Fibroblast of gingiva (primary cell): ENCODE results near the gene FARP1.
A peak's percentile ranks its signal among the peaks of the same experiment; 100 is the strongest.

ENCODE experiments used
- DNase-seq: peaks from one replicate; pipeline ENCODE4 v3.0.0-alpha.2; 2011; ENCODE audit warnings: low read depth

The FARP1 gene

DNA sequence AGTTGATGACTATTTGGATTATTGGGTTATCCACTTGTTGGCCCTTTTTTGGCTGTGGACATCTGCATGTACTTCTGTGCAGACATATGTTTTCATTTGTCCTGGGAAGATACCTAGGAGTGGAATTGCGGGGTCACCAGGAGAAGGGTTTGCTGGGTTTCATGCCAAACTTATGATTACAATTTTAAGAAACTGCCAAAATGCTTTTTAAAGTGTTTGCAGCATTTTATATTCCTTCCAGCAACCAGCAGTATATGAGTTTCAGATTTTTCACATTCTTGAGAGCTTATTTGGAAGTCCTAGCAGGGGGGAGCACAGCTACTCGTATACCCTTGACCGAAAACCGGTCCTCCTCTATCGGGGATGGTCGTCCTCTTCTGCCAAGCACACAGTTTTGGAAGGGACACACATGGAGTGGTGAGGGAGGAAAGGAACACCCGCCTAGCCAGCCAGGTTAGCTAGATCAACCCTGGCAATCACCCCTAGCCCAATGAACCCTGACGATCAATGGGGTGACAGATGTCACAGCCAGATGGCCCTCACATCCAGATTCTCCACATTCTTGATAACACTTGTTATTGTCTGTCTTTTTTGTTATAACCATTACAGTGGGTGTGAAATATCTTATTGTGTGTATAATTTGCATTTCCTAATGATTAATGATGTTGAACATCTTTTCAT, 60.9 kb downstream of the FARP1 start:
- DNase-seq: peak; percentile 39

DNA sequence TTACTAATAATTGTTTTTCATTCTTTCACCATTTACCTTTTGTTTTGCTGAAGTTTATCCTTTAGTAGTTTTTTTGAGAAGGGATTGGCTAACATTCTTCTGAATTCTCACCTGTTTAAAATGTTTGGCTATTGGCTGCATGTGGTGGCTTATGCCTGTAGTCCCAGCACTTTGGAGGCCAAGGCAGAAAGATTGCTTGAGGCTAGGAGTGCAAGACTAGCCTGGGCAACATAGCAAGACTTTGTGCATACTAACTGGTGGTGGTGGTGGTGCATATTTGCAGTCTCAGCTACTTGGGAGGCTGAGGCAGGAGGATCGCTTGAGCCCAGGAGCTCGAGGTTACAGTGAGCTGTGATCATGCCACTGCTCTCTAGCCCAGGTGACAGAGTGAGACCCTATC, 61.7 kb downstream of the FARP1 start:
- no peak for DNase-seq

DNA sequence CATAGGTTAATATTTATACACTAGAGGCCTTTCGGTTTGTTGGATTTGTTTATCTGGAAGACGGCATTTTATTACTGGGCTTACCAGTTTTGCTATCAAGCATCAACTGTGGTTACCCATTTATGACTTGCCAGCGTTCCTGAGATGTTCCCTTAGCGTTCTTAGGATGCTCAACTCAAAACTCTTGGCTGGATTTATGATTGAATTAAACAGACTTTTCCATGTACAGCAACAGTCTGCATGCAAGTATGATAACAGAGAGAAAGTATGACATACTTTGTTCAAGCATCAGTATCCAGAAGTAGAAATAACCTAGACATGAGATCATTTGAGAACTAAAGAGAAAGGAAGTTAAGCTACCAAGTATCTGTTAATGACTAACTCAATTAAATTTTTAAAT, 64.1 kb downstream of the FARP1 start:
- peak; percentile 94 for DNase-seq

DNA sequence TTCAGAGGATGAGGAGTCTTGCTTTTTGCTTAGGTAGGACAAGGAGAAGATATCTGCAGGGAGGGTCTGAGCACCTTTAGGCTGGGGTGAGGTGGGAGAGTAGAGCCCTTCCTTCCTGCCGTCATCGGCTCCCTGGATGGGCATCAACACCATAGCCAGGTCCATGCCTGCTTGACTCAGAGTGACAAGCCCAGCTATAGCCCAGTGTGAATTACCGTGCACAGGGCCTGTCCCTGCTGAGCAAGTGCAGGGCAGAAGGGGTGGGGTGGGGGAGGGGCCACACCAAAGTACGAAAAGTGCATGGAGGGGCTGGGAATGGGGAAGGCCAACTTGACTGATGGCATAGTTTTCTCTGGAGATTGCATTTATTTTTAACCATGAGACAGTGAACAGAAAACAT, 64.5 kb downstream of the FARP1 start:
- no peak for DNase-seq

DNA sequence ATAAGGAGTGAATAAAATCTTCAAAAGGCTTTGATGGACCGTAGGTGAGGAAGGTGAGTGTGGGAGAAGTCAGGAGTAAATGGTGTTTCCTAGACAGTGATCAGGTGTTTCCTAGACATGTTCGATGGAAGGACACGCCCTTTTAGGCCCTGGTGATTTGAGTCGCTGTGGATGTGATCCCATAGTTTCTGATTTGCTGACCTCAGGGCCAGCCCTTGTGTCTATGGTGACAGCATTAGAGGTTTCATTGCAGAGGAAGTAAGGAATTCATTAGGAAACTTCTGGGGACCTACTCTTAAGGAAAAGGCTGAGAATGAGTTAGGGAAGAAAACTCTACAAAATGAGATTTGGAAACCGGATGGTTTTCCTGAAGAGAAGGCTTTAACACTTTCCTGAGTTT, 65.7 kb downstream of the FARP1 start:
- DNase-seq: no peak

DNA sequence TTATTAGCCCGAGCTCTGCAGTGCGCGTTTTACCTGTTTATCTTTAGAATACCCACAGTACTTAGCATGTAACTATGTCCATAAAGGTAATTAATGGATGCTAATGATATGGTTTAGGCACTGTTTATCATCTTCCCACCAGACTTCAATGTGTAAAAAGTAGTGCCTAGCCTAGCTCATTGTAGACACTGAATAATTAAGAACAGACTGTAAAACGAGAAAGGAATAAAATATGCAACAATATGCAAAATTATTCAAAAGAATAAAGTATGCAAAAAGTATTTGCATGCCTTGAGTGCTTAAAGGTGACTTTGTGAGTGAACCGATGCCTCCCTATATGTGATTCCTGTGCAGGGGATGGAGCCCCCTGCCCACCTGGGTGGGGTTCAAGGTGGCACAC, 69.9 kb downstream of the FARP1 start:
- no peak for DNase-seq

DNA sequence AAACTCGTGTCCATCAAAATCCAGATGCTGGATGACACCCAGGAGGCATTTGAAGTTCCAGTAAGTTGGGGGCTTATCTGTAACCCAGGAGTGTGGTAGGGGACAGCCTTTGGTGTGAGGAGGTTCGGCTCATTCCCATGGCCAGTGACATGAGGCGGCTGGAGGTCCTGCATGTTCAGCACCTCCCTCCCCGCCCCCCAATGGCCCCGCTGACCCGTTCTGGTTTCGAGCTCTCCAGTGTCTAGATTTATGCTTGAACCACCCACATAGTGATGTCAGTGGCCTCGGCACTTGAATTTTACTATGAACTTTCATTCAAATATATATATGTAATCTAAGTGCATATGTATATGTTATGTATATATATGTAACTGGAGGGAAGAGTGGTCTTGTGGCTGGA, 70.5 kb downstream of the FARP1 start:
- no peak for DNase-seq

DNA sequence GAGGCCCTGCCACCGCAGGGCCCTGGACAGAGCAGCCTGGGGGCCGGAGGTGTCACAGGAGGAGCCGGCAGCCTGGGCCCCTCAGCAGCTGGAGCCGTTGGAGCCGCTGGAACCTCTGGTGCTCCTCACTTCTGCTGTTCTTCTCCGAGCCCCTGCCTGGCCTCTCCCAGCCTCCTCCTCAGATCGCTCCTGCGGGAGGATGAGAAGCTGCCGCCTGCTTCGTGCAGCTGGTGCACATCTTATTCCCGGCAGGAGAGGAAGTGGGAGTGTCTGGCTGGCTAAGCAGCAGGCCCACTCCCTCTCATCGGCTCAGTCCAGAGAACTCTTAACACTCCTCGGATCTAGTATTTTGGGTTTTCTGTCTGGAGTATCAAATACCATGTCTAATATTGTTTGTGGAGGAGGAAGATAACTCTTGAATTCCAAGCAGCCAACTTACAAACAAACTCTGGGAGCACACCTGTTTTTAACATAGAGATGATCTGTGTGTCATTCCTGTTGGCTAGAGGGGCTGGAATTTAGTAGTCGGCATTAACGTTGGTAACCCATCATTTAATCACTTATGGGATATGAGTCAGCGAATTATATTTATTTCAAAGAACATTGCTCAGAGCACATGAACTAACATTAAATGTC, 71.2 kb downstream of the FARP1 start:
- DNase-seq: no peak

DNA sequence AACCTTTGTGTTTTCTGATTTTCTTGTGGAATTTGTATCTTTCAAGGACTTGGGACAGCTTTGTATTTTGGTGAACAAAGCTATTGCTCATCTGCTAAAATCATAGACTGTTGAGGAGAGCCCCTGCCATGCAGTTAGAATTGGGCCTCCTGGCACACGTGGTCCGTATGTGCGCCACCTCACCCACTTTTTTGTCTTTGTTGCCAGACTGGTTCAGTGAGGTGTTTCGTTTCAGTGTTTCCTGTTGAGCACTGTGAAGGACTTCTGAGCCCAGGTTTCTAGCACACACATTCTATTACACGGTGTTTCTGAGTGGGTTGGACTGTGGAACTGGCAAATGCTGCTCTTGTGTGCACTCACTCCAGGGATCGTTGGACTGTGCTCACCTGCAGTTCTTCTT, 71.8 kb downstream of the FARP1 start:
- no peak for DNase-seq

DNA sequence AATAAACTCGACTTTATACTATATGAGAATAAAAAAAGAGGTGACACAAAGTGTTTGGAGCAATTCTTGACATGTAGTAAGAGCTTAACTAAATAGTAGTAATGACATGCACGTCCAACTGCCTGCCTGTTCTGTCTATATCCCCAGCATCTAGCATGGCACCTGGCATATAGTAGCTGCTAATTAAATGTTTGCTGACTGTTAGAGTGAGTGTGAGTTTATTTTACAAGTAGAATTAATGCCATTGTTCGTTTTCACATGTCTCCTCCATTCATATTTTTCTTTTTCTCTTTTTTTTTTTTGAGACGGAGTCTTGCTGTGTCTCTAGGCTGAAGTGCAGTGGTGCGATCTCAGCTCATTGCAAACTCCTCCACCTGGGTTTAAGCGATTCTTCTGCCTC, 72.6 kb downstream of the FARP1 start:
- DNase-seq: no peak

DNA sequence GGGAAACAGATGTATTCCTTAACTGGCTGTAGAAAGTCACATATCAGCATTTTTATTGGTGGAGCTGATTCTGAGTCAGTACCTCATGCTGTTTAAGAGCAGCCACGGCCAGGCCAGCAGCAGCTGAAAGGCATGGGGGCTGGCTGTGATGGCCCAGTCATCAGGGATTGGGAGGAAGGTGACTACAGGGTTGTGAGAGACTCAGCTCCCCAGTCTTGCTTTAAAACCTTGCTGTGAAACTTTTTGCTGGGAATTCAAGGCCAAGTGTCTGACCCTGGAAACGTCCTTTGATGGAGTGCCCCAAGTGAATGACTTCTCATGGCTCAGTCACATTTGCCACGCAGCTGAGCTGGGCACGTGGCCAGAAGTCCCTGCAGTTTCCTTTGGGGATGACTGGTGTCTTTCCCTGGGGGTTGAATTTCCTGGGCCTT, 73.3 kb downstream of the FARP1 start:
- DNase-seq: no peak

DNA sequence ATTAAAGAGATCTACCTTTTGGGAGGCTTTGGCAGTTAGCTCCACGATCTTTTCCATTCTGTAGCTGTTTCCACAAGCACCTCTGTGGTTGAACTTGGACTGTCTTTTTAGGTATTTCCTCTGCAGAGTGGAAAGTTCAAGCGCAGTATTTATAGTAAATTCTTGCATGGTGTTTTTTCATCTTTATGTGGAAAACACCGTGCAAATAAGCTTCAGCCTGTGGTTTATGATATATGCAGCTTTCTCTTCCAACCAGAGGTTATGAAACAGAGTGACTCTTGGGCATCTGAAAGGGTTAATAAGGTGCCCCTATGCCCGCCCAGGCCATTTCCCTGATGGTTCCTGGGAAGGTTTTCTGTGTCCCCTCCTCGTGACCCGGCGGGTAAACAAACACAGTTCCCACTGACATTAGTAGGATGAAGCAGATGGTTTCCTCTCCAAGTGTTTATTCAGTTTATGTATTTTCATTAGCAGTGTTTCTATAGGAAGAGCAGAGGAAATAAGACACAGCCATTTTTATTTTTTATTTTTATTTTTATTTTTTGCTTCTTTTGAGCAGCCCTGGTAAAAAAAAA, 73.9 kb downstream of the FARP1 start:
- no peak for DNase-seq

DNA sequence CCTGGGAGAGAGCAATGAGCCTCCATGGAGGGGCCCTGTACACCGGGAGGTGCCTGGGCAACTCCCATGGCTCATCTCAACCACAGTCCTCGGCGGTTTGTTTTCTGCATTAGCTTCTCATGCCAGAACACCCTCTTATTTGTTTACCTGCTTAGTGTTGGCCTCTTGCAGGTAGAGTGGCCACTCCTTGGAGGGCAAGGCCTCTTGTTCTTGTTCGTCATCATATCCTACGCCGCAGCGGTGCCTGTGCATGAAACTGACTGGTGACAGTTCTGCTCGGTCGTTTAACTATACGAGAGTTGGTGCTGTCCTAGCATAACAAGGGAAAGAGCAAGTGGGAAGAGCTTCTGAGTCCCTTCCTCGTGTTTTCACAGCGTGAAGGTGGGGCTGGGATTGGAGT, 74.7 kb downstream of the FARP1 start:
- no peak for DNase-seq

DNA sequence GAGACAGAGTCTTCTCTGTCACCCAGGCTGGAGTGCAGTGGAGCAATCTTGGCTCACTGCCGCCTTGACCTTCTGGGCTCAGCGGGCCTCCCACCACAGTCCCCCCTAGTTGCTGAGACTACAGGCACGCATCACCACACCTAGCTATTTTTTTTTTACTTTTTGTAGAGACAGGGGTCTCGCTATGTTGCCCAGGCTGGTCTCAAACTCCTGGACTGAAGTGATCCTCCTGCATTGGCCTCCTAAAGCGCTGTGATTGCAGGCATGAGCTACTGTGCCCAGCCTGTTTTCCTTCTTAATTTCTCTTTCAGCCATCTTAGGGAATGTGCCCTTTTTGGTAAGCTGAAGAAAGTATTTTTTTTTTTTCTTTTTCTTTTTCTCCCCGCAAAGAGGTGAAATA, 76.8 kb downstream of the FARP1 start:
- DNase-seq: no peak

DNA sequence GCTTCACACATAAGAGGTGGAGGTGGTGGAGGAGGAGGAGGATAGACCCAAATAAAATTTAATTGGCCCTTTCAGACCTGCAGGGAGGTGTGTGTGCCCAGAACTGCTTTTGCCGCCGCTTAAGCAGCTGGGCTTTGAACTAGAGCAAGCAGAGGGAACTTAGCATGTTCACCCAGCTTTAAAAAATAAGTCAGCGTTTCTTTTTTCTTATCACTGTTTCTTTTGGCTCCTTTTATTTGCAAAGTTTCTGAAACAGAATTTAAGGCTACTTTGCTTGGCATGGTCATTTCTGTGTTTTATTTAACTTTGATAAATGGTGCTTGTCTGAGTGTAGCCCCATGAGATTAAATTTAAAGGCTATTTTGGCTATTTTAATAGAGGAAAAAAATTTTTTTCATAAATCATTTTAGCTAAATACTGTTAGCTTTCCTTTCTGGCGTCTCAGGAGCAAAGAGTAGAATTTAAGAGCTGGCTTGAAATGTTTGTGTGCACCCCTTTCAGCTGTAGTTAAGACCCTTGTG, 77.4 kb downstream of the FARP1 start:
- no peak for DNase-seq

DNA sequence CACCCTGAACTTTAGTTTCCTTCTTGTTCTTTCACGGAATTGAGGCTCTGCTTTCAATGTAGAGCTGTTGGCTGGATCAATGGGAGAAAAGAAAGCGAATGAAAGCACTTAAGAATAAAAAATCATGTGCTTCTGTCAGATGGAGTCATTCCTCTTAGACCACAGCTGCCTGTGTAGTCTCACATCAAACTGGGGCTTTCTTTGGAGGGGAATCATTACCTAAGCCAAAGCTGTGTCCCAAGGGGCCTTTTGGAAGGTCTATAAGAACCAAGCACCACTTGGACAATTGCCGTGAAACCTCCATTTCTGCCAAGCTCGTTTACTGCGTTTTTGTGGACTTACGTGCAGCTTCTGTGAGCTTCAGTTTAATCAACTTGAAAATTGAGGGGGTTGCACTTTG, 78.3 kb downstream of the FARP1 start:
- no peak for DNase-seq

DNA sequence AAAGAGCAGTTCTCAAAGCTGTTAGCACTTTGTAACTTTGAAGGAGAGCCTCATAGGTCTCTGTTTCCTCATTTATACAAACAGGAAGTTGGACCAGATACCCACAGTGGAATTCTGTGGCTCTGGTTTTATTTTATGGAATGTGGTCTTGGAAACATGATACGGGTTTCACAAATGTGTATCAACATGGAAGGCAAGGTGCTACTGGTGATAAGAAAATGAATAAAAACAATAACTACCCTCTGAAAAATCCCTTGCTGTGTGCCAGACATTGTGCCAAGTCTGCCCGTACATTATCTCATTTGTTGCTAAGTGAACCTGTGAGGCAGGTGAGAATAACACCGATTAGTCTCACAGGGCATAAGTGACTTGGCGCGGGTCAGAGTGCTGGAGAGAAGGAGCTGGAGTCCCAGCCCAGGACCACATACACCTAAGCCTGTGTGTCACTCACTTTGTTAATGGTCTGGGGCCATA, 79.2 kb downstream of the FARP1 start:
- peak; percentile 41 for DNase-seq

DNA sequence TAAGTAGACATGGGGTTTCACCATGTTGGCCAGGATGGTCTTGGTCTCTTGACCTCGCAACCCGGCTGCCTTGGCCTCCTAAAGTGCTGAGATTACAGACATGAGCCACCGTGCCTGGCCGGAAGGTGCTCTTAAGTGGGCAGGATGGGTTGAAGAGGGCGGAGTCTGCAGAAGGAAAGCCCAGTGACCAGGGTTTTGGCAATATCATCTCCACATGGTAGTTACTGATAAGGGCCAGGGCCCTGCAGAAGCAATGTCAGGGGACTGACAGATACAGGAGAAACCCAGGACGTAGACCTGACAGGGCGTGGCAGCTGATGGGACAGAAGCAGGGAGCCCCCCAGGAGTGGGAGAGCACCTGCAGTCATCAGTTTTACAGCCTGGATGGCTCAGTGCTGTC, 79.9 kb downstream of the FARP1 start:
- no peak for DNase-seq

DNA sequence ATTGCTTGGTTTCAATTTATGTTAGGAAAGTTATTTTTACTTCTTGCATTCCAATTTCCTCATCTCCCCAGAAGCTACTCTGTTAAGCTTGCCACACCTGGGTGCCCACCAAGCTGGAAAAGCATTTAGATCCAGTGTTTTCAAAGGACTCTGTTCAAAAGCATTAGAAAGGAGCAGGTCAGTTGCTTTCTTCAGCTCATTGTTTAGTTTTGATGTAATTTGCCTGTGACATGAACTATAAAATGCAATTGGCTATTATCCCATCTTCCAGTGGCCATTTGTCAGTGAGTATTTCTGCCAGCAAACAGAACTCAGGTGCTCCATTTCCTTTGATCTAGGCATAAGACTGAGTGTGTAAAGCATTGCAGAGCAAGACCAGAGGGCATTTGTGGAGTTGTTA, 80.8 kb downstream of the FARP1 start:
- no peak for DNase-seq

DNA sequence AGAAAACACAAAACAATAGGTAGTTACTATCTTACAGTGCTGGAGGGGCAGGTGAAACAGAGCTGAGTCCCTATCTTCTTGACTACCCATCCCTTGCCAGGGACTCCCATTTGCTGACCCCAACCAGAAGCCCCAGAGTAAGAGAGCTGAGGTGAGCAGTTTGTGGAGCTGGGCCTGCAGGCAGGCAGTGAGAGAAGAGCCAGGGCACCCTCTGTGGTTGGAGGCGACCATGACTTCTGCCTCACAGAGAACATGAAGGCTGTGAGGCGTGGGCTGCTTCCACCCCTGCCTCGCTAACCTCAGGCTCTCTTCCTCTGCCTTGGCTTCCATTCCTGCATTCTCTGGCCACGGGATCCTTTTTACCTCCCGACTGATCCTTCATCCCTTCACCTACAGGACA, 81.7 kb downstream of the FARP1 start:
- DNase-seq: no peak

DNA sequence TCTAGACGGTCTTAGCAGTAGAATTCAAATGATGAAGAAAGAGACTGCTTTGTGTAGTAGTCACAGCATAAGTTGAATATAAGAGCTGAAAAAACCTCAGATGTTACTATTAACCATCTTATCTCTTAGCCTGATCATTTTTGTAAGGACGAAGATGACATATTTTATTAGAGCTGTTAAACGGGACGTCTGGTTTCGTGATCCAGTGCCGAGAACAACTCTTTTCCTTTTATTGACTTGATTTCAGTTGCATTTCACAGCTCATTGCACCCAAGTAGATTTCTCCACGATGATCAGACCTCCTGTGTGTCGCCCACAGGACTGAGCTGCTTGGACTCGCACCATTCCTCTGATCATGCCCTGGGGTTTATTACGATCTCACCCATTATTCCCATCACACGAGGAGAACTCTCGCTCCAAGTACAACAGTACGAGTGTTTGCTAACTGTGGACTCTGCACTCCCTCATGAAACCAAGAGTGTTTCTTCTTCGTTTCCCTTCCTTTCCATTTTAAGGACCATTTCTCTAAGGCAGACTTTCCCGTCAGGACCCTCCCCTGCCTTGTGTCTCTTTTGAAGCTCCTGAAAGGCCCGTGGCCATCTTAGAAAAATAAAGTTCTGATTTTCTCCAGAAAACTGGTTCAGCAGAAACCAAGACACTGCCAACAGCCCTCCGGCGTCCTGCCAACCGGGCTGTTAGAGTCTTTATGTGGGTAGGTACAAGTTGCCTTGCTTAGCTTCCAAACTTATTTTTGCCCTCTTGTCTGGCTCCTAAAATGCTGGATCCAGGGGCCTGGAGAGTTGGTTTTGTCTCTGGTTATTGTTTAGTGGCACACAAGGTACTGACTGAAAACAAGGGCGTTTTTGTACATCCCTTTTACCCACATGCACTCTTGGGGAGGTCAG, 82.4 kb downstream of the FARP1 start:
- no peak for DNase-seq

DNA sequence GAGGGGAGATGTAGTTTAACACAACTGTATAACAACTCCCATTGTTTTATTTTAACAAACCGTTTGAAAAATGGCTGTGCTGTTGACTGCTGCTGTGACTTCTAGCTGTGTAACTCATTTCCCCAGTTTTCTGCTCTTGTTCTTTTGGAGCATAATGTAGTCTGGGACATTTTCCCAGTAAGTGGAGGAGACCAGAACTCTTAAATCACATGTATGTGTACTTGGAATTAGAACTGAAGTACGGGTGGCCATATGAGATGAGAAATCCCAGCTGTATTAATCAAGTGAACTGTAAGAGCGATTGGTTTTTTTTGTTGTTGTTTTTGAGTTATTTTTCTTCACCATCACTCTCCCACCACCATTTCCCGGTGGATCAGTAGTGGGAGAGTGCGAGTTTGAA, 83.6 kb downstream of the FARP1 start:
- no peak for DNase-seq
